C4-2B (cell line): Measurements from ENCODE around the gene PIP5KL1.
A peak's percentile ranks its signal among the peaks of the same experiment; 100 is the strongest.

ENCODE experiments used
- H3K27ac ChIP-seq: fragments of 450-650 bp; 2 replicates; pipeline ENCODE4 v1.5.1; 2017
- ZFX ChIP-seq: fragments of 450-650 bp; IDR thresholded peaks from 2 replicates; pipeline ENCODE4 v1.6.1; 2017
- TF ChIP-seq, protein P1 (sequence below): fragments of 450-650 bp; conservative IDR thresholded peaks from 2 replicates; pipeline ENCODE4 v1.5.1; 2017; ENCODE audit warnings: mild to moderate bottlenecking

PIP5KL1 gene

DNA sequence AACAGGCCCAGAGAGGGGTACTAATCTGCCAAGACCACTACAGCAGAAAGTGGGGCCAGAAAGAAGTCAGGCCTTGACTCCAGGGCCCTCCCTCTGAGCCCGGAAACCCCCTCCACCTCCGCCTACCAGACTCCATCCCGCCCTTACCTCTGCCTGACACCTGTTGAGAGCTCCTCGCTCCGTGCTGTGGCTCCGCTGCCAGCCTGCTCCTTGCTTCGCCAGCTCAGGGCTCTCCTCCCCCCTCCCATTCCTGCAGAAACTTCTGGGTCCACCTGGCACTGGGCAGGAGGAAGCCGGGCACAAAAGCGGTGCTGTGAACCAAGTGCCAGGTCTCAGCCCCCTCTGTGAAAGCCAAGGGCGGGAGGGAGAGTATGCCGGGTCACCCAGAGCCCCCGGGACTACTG is 24.8 kb downstream of the PIP5KL1 start:
- H3K27ac ChIP-seq, result no peak overlapping the region
- TF ChIP-seq ZFX, result no peak
- TF ChIP-seq, protein P1, sequence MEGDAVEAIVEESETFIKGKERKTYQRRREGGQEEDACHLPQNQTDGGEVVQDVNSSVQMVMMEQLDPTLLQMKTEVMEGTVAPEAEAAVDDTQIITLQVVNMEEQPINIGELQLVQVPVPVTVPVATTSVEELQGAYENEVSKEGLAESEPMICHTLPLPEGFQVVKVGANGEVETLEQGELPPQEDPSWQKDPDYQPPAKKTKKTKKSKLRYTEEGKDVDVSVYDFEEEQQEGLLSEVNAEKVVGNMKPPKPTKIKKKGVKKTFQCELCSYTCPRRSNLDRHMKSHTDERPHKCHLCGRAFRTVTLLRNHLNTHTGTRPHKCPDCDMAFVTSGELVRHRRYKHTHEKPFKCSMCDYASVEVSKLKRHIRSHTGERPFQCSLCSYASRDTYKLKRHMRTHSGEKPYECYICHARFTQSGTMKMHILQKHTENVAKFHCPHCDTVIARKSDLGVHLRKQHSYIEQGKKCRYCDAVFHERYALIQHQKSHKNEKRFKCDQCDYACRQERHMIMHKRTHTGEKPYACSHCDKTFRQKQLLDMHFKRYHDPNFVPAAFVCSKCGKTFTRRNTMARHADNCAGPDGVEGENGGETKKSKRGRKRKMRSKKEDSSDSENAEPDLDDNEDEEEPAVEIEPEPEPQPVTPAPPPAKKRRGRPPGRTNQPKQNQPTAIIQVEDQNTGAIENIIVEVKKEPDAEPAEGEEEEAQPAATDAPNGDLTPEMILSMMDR, result no peak

DNA sequence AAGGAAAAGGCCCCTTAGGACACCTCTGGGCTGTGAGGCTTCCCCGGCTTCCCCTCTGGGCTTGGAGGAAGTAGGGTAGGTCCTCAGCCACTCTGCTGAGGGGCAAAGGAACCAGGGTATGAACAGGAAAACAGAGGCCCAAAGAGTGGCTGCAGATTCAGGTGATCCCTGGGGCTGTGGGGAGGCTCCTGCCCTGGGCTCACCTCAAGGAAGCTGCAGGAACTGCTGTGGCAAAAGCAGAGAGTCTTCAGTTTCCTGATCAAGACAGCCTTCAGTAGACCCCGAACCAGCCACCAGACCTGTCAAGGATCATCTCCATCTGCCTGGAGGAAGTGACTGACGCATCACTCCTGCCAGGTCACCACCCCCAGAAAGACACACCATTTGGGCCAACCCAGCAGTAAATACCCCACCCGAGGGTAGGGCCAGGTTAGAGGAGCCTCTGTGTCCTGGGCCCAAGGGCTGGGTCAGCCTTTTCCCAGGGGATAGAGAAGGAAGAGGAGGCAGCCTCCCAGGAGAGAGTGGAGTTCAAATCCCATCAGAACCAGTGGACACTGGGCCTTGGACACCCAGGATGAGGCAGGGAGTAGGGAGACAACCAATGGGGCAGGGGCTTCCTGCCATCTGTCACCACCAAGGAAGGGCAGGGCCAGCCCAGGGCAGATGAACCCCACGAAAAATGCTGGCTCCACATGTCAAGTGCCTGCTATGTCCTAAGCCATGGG is 25.4 kb downstream of the PIP5KL1 start:
- no peak overlapping the region for H3K27ac ChIP-seq
- TF ChIP-seq, protein P1, result no peak
- TF ChIP-seq ZFX, result no peak

GRCh38 chr9:127904561-127905003 is 26.0 kb downstream of the PIP5KL1 start:
- H3K27ac ChIP-seq, result no peak overlapping the region
- TF ChIP-seq ZFX, result no peak
- TF ChIP-seq, protein P1, result no peak

DNA sequence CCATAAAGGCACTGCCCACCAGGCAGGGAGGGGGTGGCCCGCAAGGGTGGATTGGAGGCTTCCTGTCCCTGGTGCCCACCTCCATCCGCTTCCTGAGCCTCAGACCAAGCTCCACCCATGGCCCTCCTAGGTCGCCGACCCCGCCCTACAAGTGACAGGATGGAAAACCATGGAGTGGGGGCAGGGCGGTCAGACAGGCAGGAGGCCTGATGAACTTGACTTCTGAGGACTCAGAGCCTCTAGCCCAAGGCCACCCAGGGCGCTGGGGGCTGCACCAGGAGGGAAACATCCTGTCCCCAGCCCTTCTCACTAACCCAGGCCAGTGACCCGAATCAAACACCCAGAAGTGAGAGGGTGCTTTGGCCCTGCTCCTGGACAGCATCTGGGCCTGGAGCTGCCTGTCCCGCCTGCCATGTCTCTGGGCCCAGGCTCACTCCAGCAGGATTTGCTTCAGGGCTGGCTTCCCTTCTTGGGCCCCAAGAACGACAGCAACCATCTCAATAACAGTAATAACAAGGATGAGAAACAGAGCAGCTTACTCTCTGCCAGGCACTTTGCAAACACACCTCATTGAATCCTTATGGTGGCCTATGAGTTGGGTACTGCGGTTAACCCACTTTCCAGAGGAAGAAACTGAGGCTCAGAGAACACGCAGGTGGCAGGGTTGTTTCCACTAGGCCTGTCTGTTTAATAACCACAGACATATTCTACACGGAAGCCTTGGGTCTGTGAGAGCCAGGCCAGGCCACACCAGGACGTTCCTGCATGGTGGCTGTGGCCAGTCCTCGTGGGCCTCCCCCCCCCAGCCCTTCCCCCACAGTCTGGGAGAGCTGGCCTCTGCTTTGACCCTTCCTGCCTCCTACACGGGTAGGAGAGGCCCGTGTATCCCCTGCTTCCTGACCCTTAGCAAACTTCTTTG is 26.8 kb downstream of the PIP5KL1 start:
- TF ChIP-seq, protein P1, result no peak
- TF ChIP-seq ZFX, result no peak
- H3K27ac ChIP-seq, result no peak overlapping the region; the same call in 1 of the 2 replicates

GRCh38 chr9:127899128-127899943 is 31.2 kb downstream of the PIP5KL1 start, which contains the start of gene ST6GALNAC6:
TSS of gene ST6GALNAC6 (minus strand) at chr9:127899603. CDS start at chr9:127897981, 1,622 bp downstream.
- TF ChIP-seq, protein P1, result no peak
- TF ChIP-seq ZFX, result no peak; the same call in 1 of the 2 replicates
- H3K27ac ChIP-seq, result peak within 1 kb of the TSS; percentile 69

GRCh38 chr9:127898433-127899127 is 32.0 kb downstream of the PIP5KL1 start:
- no peak for TF ChIP-seq ZFX
- TF ChIP-seq, protein P1, result no peak
- peak overlapping the region; percentile 69 for H3K27ac ChIP-seq
